ENCODE measurements around the gene DENND1C.

The DENND1C gene

DNA sequence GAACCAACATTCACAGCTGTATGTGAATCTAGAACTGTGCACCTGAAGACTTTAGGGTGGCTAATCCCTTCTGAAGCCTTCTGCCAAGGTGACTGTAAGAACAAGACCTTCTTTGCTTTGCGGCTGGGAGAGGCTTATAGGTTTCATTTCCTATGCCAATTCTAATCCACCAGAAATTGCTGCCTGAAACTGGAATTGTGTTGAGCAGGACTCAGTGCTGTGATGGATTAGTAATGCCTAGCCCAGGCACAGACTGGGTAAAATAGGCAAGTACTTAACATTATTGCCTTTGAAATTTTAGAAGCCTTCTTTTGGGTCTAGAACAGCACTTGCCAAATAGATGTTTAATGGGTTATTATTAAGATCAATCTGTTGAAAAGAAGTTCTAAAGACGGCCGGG, 33.5 kb downstream of the DENND1C start:
- no peak overlapping the region for H3K4me3 ChIP-seq (ENCODE audit: low read length, poor library complexity, severe bottlenecking)
- H2AFZ ChIP-seq (ENCODE audit: low read length) = no peak overlapping the region
- TF ChIP-seq, protein P1, sequence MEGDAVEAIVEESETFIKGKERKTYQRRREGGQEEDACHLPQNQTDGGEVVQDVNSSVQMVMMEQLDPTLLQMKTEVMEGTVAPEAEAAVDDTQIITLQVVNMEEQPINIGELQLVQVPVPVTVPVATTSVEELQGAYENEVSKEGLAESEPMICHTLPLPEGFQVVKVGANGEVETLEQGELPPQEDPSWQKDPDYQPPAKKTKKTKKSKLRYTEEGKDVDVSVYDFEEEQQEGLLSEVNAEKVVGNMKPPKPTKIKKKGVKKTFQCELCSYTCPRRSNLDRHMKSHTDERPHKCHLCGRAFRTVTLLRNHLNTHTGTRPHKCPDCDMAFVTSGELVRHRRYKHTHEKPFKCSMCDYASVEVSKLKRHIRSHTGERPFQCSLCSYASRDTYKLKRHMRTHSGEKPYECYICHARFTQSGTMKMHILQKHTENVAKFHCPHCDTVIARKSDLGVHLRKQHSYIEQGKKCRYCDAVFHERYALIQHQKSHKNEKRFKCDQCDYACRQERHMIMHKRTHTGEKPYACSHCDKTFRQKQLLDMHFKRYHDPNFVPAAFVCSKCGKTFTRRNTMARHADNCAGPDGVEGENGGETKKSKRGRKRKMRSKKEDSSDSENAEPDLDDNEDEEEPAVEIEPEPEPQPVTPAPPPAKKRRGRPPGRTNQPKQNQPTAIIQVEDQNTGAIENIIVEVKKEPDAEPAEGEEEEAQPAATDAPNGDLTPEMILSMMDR (conservative IDR thresholded peaks at IDR 0.05; ENCODE audit: low read length) = no peak
- no peak for TF ChIP-seq EZH2phosphoT487 (IDR thresholded peaks at IDR 0.05; ENCODE audit: borderline replicate concordance)
- no peaks in the 10 kb centered on the region for H3K4me1 ChIP-seq (ENCODE audit: insufficient read depth, low read length, poor library complexity, severe bottlenecking)
- no peaks in the 10 kb centered on the region for H3K9me2 ChIP-seq (replicated peaks; ENCODE audit: low read depth, low read length)
- no peaks in the 10 kb centered on the region for H3K9me3 ChIP-seq (ENCODE audit: insufficient read depth, low read depth, low read length)
- no peaks in the 10 kb centered on the region for H3K79me2 ChIP-seq (ENCODE audit: insufficient read depth, low read length)
- no peak overlapping the region for H3K9ac ChIP-seq (ENCODE audit: low read depth, low read length, poor library complexity, severe bottlenecking)
- no peaks in the 10 kb centered on the region for H3F3A ChIP-seq (ENCODE audit: low read depth)
- H3K27me3 ChIP-seq (ENCODE audit: insufficient read depth, low read length, poor library complexity, severe bottlenecking) = no peaks in the 10 kb centered on the region
- no peaks in the 10 kb centered on the region for H4K20me1 ChIP-seq (ENCODE audit: insufficient read depth, low read length, poor library complexity, severe bottlenecking)
- no peaks in the 10 kb centered on the region for H3K36me3 ChIP-seq (ENCODE audit: insufficient read depth, low read length)
- H3K4me2 ChIP-seq (ENCODE audit: low read depth, low read length, poor library complexity, severe bottlenecking) = no peak overlapping the region

DNA sequence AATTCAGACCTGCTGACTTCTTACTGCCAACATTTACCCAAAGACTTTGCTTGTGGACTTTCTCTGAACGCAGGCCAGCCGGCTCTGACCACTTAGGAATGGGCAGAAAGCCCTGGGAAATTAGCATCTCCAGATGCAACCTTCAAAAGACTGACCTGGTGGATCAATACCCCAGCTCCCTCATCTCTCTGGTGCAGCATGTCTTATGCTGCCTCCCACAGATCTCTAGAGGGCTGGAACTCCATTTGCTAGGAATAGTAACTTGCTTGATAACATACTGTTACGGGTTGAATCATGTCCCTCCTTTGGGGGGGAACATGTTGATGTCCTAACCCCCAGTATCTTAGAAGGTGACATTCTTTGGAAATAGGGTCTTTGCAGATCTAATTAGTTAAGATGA, 35.1 kb downstream of the DENND1C start:
- Histone ChIP-seq H4K20me1 (ENCODE audit: insufficient read depth, low read length, poor library complexity, severe bottlenecking) (no peaks in the 10 kb centered on the region), H3F3A (ENCODE audit: low read depth) (no peaks in the 10 kb centered on the region), H3K4me3 (ENCODE audit: low read length, poor library complexity, severe bottlenecking) (no peak overlapping the region), H3K36me3 (ENCODE audit: insufficient read depth, low read length) (no peaks in the 10 kb centered on the region), H3K27me3 (ENCODE audit: insufficient read depth, low read length, poor library complexity, severe bottlenecking) (no peaks in the 10 kb centered on the region), H2AFZ (ENCODE audit: low read length) (no peak overlapping the region), H3K4me2 (ENCODE audit: low read depth, low read length, poor library complexity, severe bottlenecking) (no peak overlapping the region), H3K9me3 (ENCODE audit: insufficient read depth, low read depth, low read length) (no peaks in the 10 kb centered on the region), H3K4me1 (ENCODE audit: insufficient read depth, low read length, poor library complexity, severe bottlenecking) (no peaks in the 10 kb centered on the region), H3K9me2 (replicated peaks; ENCODE audit: low read depth, low read length) (no peaks in the 10 kb centered on the region), H3K9ac (ENCODE audit: low read depth, low read length, poor library complexity, severe bottlenecking) (no peak overlapping the region), H3K79me2 (ENCODE audit: insufficient read depth, low read length) (no peaks in the 10 kb centered on the region)
- TF ChIP-seq EZH2phosphoT487 (IDR thresholded peaks at IDR 0.05; ENCODE audit: borderline replicate concordance) = no peak
- TF ChIP-seq, protein P1 (conservative IDR thresholded peaks at IDR 0.05; ENCODE audit: low read length) = no peak

DNA sequence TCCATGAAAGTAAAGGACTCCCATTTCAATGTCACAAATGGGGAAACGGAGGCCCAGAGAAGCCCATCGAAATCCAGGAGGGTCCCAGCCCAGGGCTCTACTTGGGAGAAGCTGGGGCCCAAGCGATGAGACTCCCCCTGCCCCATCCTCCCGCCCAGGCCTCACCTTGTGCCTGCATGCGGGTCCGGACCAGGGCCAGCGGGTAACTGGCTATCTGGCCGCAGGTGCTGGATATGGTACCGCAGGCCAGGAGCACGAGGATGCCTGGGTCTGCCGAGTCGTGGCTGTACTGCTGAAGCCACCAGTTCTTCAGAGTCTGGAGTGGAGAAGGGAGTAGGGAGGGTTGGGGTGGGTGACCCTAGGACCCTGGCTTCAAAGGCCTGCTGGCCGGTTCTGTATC, 37.6 kb downstream of the DENND1C start:
- no peak overlapping the region for H3K4me3 ChIP-seq (ENCODE audit: low read length, poor library complexity, severe bottlenecking)
- no peaks in the 10 kb centered on the region for H3K36me3 ChIP-seq (ENCODE audit: insufficient read depth, low read length)
- no peaks in the 10 kb centered on the region for H3K9me3 ChIP-seq (ENCODE audit: insufficient read depth, low read depth, low read length)
- H4K20me1 ChIP-seq (ENCODE audit: insufficient read depth, low read length, poor library complexity, severe bottlenecking) = no peaks in the 10 kb centered on the region
- no peaks in the 10 kb centered on the region for H3K4me1 ChIP-seq (ENCODE audit: insufficient read depth, low read length, poor library complexity, severe bottlenecking)
- no peaks in the 10 kb centered on the region for H3K27me3 ChIP-seq (ENCODE audit: insufficient read depth, low read length, poor library complexity, severe bottlenecking)
- no peaks in the 10 kb centered on the region for H3F3A ChIP-seq (ENCODE audit: low read depth)
- H2AFZ ChIP-seq (ENCODE audit: low read length) = no peak overlapping the region
- no peaks in the 10 kb centered on the region for H3K9me2 ChIP-seq (replicated peaks; ENCODE audit: low read depth, low read length)
- H3K4me2 ChIP-seq (ENCODE audit: low read depth, low read length, poor library complexity, severe bottlenecking) = no peak overlapping the region
- H3K9ac ChIP-seq (ENCODE audit: low read depth, low read length, poor library complexity, severe bottlenecking) = no peak overlapping the region
- H3K79me2 ChIP-seq (ENCODE audit: insufficient read depth, low read length) = no peaks in the 10 kb centered on the region
- TF ChIP-seq EZH2phosphoT487 (IDR thresholded peaks at IDR 0.05; ENCODE audit: borderline replicate concordance) = no peak
- TF ChIP-seq, protein P1 (conservative IDR thresholded peaks at IDR 0.05; ENCODE audit: low read length) = no peak

Measured in Loucy (cell line).